HG03342 (cell line): ENCODE measurements around the gene DPP8.
"Not testable (repeated sequence)": the region's sequence is repeated elsewhere in the genome, so short reads cannot be mapped to it uniquely, and the experiment has no call there.

Source experiments
- ATAC-seq: cut with Tn5 transposase; IDR thresholded peaks from one replicate; pipeline ENCODE4 v1.9.1; 2021; ENCODE audit warnings: mild to moderate bottlenecking, moderate library complexity; ENCODE audit not compliant: unreplicated experiment

DPP8 gene

GRCh38 chr15:65525622-65526021 is 8.1 kb upstream of the DPP8 start:
- no peak for ATAC-seq

GRCh38 chr15:65524226-65524625 is 6.7 kb upstream of the DPP8 start:
- ATAC-seq: no peak

- no peak for ATAC-seq
Observed at GRCh38 chr15:65521350-65521749, 3.9 kb upstream of the DPP8 start.

GRCh38 chr15:65518633-65519285 is 1.3 kb upstream of the DPP8 start:
- no peak for ATAC-seq

GRCh38 chr15:65517866-65518207 is 348 bp upstream of the DPP8 start:
- no peak for ATAC-seq

GRCh38 chr15:65512807-65513416 is 4.6 kb downstream of the DPP8 start:
- no peak for ATAC-seq

GRCh38 chr15:65512189-65512588 is 5.3 kb downstream of the DPP8 start:
- ATAC-seq: no peak

- no peak for ATAC-seq
Observed at GRCh38 chr15:65509321-65509720, 8.2 kb downstream of the DPP8 start.

- no peak for ATAC-seq
Observed at GRCh38 chr15:65494076-65494475, 23.4 kb downstream of the DPP8 start.

- no peak for ATAC-seq
Observed at GRCh38 chr15:65484876-65485275, 32.6 kb downstream of the DPP8 start.

- ATAC-seq: no peak
Observed at GRCh38 chr15:65476903-65477302, 40.6 kb downstream of the DPP8 start.

- ATAC-seq: no peak
Observed at GRCh38 chr15:65470866-65471265, 46.6 kb downstream of the DPP8 start.

GRCh38 chr15:65468229-65468909 is 49.1 kb downstream of the DPP8 start:
- ATAC-seq: no peak

- ATAC-seq: no peak
Observed at GRCh38 chr15:65466901-65467300, 50.6 kb downstream of the DPP8 start.

GRCh38 chr15:65463096-65463495 is 54.4 kb downstream of the DPP8 start:
- ATAC-seq: not testable (repeated sequence)

GRCh38 chr15:65460741-65461347 is 56.6 kb downstream of the DPP8 start:
- ATAC-seq: no peak

- not testable (repeated sequence) for ATAC-seq
Observed at GRCh38 chr15:65455256-65455655, 62.2 kb downstream of the DPP8 start.

GRCh38 chr15:65451989-65452388 is 65.5 kb downstream of the DPP8 start:
- no peak for ATAC-seq

- ATAC-seq: no peak
Observed at GRCh38 chr15:65450556-65450955, 66.9 kb downstream of the DPP8 start.

GRCh38 chr15:65447145-65447544 is 70.3 kb downstream of the DPP8 start:
- ATAC-seq: no peak

GRCh38 chr15:65434201-65434600 is 83.3 kb downstream of the DPP8 start:
- no peak for ATAC-seq

GRCh38 chr15:65431731-65432130 is 85.8 kb downstream of the DPP8 start:
- ATAC-seq: no peak
